HG02970 (cell line): Measurements from ENCODE around the gene FAM120C.
A peak's percentile ranks its signal among the peaks of the same experiment; 100 is the strongest.

ENCODE experiments used
- ATAC-seq: cut with Tn5 transposase; IDR thresholded peaks from one replicate; pipeline ENCODE4 v1.9.1; 2021; ENCODE audit warnings: mild to moderate bottlenecking, moderate library complexity, moderate number of reproducible peaks; ENCODE audit not compliant: unreplicated experiment, low FRiP score

FAM120C gene

DNA sequence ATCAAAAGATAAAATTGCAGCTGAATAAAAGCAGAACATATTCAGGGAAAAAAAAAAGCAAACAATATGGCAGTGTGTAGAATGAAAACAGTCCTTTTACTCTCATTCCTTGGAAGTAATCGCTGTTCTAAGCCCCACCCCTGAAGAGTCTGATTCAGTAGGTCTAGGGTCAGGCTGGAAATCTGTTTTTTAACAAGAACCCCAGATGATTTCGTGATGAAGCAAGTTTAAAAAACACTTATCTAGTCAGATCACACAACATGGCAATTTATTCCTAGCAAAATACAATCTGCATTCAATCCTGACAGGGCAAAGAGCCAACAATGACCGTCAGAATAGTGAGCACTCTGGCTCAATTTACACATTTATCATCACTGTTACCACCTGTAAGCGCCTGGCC is 16.1 kb downstream of the FAM120C start:
- no peak for ATAC-seq

DNA sequence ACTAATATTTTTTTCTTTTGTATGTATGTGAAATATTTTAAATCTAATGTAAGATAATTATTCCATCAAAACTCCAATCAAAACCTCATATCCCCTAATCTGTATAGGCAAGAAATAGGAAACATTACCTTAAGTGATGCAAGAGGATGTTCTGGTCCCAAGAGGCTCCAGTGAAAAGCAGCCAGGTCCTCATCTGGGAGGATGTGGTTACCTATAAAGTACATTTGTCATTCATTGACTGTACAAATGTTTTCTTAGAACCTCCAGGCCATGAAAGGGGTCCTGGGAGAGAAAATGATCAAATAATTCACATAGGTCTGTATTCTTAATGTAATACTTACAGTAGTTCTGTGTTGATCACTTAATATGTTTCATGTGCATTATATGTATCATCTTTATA is 25.5 kb downstream of the FAM120C start:
- no peak for ATAC-seq

- ATAC-seq: no peak
Measured at GRCh38 chrX:54134269-54134668, 48.8 kb downstream of the FAM120C start.

DNA sequence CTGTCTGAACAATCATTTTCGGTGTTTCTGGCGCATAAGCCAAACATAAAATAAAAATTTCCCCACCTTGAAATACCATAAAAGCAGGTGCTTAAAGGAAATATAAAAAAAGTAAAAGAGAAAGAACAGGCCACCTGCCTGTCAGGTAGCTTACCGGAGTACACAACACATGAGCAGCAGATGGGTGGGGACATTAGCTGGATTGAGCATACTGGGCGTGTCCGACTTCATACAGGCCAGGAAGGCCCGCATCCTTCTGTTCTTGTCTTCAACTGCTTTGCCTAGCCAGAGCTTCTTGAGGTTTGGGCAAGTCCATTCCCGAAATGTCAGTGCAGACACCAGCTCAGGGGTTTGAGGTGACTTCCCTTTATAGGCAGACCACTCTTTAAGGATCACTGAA is 66.7 kb downstream of the FAM120C start:
- ATAC-seq: no peak

GRCh38 chrX:54093571-54093970 is 89.5 kb downstream of the FAM120C start:
- no peak for ATAC-seq

DNA sequence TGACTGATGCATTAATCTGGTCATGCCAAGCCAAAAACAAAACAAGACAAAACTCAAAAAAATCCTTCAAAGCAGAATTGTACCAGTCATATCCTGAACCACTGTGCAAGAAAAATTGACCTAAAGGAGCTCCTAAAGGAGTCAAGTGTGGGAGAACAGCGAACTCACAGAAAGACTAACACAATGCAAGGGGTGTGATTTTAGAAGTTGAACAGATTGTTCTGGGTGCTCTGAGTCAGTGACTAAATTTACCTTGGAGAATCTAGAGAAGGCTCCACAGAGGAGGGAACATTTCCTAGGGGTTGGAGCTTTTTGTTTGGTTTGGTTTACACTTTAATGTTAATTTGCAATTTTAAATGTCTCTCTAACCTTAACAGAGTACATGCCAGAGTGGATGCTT is 89.9 kb downstream of the FAM120C start:
- no peak for ATAC-seq

- no peak for ATAC-seq
Measured at GRCh38 chrX:54090880-54091279, 92.2 kb downstream of the FAM120C start.

DNA sequence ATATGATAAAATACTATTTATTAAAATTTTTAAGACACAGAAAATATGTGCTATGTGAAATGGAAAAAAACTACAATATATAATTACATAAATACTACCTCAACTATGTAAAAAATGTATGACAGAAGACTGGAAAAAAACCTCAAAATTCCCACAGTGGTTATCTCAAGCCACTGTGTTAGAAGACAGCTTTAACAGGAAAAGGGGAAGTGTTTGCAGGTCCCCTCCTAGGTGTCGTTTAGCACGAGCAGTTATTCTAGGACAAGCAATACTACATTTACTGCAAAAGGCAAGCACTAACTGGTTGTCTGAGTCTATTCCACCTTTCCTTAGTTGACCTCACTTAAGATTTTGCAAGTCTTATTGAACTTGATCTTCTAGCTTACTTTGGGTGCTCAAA is 93.9 kb downstream of the FAM120C start:
- no peak for ATAC-seq

DNA sequence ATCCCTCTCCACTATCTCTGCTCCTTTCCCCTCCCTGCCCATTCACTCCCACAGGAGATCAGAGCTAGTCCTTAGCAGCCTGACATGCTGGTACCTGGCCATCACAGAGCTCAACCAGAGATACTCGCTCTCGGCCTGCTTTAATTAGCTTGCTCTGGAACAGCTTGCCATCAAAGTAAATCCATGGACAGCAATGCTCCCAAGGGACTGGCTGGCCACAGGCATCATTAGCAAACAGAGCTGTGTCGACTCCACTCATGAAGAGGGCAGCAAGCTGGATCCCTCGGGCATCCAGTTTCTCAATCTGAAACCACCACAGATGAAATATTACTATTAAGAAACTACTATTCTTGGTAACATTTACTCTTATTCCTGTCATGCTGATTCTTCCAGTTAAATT is 95.4 kb downstream of the FAM120C start:
- no peak for ATAC-seq

GRCh38 chrX:54085666-54086065 is 97.4 kb downstream of the FAM120C start:
- no peak for ATAC-seq

DNA sequence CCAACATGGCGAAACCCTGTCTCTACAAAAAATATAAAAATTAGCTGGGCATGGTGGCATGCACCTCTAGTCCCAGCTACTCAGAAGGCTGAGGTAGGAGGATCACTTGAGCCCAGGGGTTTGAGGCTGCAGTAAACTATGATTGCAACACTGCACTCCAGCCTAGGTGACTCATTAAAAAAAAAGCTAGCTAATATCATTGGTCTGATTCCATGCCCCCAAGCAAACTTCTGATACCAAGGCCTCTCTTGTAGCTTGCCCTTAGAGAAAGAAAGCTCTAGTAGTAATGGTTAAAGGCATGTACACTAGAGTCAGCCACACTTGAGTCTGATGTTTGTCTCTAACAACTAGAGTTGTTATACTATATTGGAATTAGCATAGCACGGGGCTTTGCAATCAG is 106.2 kb downstream of the FAM120C start:
- ATAC-seq: no peak

DNA sequence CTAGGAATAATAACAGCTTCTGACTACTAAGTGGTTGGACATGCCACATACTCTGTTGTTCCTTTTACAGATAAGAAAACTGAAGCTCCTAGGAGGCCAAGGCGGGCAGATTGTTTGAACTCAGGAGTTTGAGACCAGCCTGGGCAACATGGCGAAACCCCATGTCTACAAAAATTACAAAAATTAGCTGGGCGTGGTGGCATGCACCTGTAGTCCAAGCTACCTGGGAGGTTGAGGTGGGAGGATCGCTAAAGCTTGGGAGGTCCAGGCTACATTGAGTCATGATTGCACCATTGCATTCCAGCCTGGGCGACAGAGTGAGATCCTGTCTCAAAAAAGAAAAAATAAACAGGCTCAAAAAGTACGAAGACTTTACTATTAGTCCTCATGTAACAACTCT is 108.2 kb downstream of the FAM120C start:
- no peak for ATAC-seq

GRCh38 chrX:54067766-54068165 is 115.3 kb downstream of the FAM120C start:
- ATAC-seq: no peak

DNA sequence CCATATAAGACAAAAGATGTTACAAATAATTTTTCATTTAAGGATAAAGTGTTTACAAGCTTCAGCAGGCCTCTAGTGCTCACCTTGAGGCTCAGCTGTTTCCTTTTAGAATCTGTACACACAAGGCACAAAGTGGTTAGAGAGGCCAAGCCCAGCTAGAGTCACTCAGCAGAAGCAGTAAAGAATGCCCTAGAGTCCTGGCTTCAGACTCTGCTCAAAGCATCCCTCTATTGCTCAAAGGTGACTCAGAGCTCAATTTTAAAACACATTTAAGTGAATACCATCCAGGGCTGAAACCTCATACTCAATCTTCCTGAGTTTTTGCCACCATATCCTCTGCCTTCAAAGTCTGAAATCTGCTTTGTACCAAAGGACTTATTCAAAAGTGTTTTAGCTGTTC is 116.2 kb downstream of the FAM120C start:
- no peak for ATAC-seq

DNA sequence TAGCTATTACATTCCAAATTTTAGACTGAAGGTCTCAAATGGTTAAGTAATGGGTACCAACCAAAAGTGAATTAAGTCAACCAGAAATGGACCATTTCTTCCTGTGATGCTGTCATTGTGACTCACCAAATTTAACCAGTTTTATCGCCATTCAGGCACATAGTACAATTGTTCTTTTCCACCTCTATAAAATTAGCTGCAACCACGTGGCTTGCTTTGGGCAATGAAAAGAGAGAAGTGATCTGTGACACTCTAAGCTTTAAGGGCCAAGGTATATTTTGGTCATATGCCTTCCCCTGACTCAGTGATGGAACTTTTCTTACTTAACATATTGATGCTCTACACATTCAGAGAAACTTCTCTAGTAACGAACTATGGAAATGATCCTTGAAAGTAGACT is 118.5 kb downstream of the FAM120C start:
- no peak for ATAC-seq

DNA sequence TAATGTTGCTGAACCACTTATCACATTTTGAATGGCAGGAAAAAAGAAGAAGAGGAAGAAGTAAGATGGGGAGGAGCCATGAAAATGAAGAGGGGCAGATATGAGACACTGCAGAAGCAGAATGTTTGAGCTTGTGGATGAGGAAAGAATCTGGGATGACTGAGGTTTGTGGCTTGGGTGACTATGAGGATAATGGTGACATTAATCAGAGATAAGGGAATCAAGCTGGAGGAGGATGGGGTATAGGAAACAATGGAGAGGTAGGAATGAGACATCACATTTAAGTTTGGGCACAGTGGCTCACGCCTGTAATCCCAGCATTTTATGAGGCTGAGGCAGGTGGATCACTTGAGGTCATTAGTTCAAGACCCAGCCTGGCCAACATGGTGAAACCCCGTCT is 119.7 kb downstream of the FAM120C start:
- ATAC-seq: no peak

DNA sequence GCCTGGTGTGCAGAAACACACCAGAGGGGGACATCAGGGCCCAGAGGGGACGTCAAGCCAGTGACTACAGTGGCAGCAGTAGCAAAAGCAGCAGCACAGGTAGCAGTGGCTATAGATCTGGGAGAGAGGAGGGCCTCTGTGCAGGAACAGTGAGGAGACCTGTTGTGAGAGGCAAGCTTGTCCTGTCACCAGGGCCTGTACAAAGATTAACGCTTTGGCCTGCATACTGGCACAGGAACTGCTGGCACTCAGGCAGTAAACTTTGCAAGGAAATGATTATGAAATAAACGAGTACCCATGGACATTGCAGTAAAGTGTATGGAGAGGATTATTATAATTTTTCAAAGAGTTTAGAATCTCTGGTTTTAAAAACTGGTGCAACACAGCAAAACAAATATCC is 133.3 kb downstream of the FAM120C start:
- ATAC-seq: no peak

DNA sequence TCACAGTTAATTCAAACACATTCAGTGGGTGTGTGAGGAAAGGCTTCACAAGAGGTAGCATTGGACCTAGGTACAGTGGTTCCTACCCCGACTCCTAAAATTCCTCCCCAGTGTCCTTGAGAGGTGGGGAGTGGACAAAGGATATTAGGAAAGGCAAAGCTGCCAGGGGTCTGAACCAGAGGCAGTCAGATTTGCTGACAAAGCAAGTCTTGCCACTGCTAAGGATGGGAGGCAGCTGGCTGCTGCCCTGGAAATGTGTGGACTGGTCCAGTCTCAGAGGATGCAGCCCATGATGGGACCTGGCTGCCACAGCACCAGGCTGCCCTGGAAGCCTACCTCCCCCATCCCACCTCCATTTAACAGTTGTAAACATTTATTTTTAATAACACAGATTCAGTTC is 134.6 kb downstream of the FAM120C start:
- no peak for ATAC-seq

DNA sequence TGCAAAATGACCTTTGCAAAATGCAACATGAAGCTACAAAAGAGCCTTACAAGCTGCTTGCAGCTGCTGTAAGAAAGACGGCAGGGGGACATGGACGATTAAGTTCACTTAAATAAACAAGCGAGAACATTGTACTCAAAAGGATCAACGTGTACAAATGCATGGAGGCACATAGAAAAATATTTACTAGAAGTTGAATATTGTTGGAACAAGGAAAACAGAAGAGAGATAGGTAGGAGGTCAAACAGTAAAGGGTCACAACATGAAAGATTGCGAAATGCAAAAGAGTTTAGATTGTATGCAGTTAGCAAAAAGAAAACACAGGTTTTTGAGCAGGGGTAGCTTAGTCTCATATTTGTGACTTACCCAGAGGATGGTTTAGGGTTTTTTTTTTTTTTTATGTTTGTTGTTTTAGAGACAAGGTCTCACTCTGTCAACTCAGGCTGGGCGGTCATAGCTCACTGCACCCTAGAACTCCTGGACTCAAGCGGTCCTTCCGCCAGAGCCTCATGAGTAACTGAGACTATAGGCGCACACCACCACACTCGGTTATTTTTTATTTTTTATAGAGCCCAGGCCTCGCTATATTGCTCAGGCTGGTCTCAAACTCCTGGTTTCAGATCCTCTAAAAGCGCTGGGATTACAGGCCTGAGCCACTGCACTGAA is 137.4 kb downstream of the FAM120C start:
- no peak for ATAC-seq

DNA sequence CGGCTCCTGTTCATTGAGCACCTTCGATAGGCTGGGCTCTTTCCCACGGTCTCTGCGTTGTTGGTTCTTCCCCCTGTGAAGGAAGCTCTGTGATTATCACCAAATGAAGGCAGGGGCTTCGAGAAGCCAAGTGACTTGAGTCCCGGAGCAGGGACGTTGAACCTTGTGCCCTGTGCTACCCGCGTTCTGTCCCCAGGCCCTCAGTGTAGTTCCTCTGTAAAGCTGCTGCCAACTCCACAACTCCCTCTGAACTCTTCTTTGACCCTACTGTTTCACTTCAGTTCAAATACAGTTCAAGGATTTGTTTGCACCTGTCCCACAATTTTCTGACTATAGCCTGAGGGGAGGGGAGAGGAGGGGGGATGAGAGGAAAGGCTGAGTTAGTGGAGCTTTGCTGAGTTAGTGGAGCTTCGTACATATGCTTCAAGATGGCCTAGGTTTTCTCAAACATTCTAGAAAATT is 138.1 kb downstream of the FAM120C start:
- ATAC-seq: no peak

GRCh38 chrX:54044126-54044876 is 138.8 kb downstream of the FAM120C start, which contains the start of gene PHF8:
TSS of gene PHF8 (minus strand) at chrX:54044473. CDS start at chrX:54042728, 1,745 bp downstream.
- peak; percentile 75 for ATAC-seq

DNA sequence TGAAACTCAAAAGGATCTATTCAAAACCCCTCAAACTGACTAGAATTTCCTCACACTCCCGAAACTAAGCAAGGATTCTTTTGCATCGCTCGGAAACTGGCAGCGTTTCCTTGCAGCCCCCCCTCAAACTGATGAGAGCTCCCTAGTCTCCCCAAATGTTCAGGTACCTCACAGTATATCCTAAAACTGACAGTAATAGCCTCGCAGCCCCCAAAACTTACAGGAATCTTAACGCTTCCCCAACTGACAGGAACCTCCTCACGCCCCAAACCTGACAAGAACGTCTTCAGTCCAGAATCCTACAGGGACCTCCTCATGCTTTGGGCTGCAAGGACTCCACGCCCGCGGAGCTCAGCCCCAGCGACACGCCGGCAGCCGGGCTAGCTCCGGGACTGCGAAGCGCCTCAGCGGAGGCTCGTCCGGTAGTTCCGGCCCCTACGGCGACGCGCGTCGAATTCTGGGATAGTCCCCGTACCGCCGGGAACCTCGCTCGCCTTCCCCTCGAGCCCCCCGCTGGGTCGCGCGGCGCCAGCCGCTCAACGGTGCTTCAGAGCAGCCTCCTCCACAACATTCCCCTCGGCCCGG is 139.4 kb downstream of the FAM120C start:
- peak; percentile 32 for ATAC-seq
